Measurements from ENCODE around the gene BCAS3.

- TF ChIP-seq CTCF (IDR thresholded peaks at IDR 0.05) = no peak
- no peak for TF ChIP-seq POLR2A (IDR thresholded peaks at IDR 0.05)
Observed at GRCh38 chr17:61011251-61011650, 333.6 kb downstream of the BCAS3 start.
